HUES6 (cell line): ENCODE results near the gene TRAM2.

Experiments
- H3K27ac ChIP-seq: 2 replicates; pipeline ENCODE4 v1.7.0; 2013; ENCODE audit warnings: low read depth, mild to moderate bottlenecking, low read length, inconsistent platforms
- H3K27me3 ChIP-seq: 2 replicates; pipeline ENCODE4 v1.6.1; 2013; ENCODE audit warnings: low read length; ENCODE audit not compliant: control insufficient read depth, insufficient read depth
- H3K36me3 ChIP-seq: 2 replicates; pipeline ENCODE4 v1.6.1; 2013; ENCODE audit warnings: low read length; ENCODE audit not compliant: control insufficient read depth, insufficient read depth
- H3K4me1 ChIP-seq: 2 replicates; pipeline ENCODE4 v1.6.1; 2013; ENCODE audit warnings: low read length; ENCODE audit not compliant: control insufficient read depth, insufficient read depth
- H3K4me3 ChIP-seq: 2 replicates; pipeline ENCODE4 v1.5.1; 2013; ENCODE audit warnings: low read depth, low read length
- H3K9ac ChIP-seq: one replicate; pipeline ENCODE4 v1.6.1; 2013; ENCODE audit warnings: mild to moderate bottlenecking, low read length
- H3K9me3 ChIP-seq: 2 replicates; pipeline ENCODE4 v1.6.1; 2013; ENCODE audit warnings: low read depth, low read length; ENCODE audit not compliant: control insufficient read depth, insufficient read depth

Gene TRAM2

GRCh38 chr6:52564856-52565255 lies 12.0 kb downstream of the TRAM2 start:
- H3K4me1 ChIP-seq: peaks cover 24% of the 10 kb centered on the region; the same call in 1 of the 2 replicates
- H3K27me3 ChIP-seq: no peaks in the 10 kb centered on the region
- no peak overlapping the region for H3K9ac ChIP-seq
- H3K9me3 ChIP-seq: no peaks in the 10 kb centered on the region
- H3K36me3 ChIP-seq: no peaks in the 10 kb centered on the region
- H3K27ac ChIP-seq: no peak overlapping the region
- no peak overlapping the region for H3K4me3 ChIP-seq

- no peaks in the 10 kb centered on the region for H3K36me3 ChIP-seq
- no peaks in the 10 kb centered on the region for H3K9me3 ChIP-seq
- no peak overlapping the region for H3K27ac ChIP-seq
- no peaks in the 10 kb centered on the region for H3K27me3 ChIP-seq
- H3K4me1 ChIP-seq: peaks cover 21% of the 10 kb centered on the region
- no peak overlapping the region for H3K9ac ChIP-seq
- no peak overlapping the region for H3K4me3 ChIP-seq
These were observed 13.9 kb downstream of the TRAM2 start for GRCh38 chr6:52562911-52563310.

GRCh38 chr6:52560462-52560861 lies 16.4 kb downstream of the TRAM2 start:
- Histone ChIP-seq H3K27me3 (no peaks in the 10 kb centered on the region), H3K36me3 (no peaks in the 10 kb centered on the region), H3K9ac (no peak overlapping the region), H3K9me3 (no peaks in the 10 kb centered on the region), H3K4me3 (no peak overlapping the region), H3K4me1 (peaks cover 17% of the 10 kb centered on the region), H3K27ac (no peak overlapping the region)

GRCh38 chr6:52558266-52559000 lies 18.4 kb downstream of the TRAM2 start:
- Histone ChIP-seq H3K36me3 (no peaks in the 10 kb centered on the region), H3K27ac (no peak overlapping the region), H3K4me1 (peaks cover 13% of the 10 kb centered on the region), H3K9ac (no peak overlapping the region), H3K4me3 (no peak overlapping the region), H3K27me3 (no peaks in the 10 kb centered on the region), H3K9me3 (no peaks in the 10 kb centered on the region)

GRCh38 chr6:52557389-52558265 lies 19.2 kb downstream of the TRAM2 start:
- H3K27me3 ChIP-seq: no peaks in the 10 kb centered on the region
- peaks cover 17% of the 10 kb centered on the region for H3K4me1 ChIP-seq
- H3K27ac ChIP-seq: no peak overlapping the region
- H3K9ac ChIP-seq: no peak overlapping the region
- H3K36me3 ChIP-seq: no peaks in the 10 kb centered on the region
- H3K4me3 ChIP-seq: no peak overlapping the region
- no peaks in the 10 kb centered on the region for H3K9me3 ChIP-seq

- no peak overlapping the region for H3K4me3 ChIP-seq
- no peak overlapping the region for H3K9ac ChIP-seq
- no peaks in the 10 kb centered on the region for H3K27me3 ChIP-seq
- no peak overlapping the region for H3K27ac ChIP-seq
- no peaks in the 10 kb centered on the region for H3K9me3 ChIP-seq
- no peaks in the 10 kb centered on the region for H3K36me3 ChIP-seq
- H3K4me1 ChIP-seq: peaks cover 36% of the 10 kb centered on the region
These were observed 21.2 kb downstream of the TRAM2 start for GRCh38 chr6:52555518-52556233.

- Histone ChIP-seq H3K36me3 (no peaks in the 10 kb centered on the region), H3K27me3 (no peaks in the 10 kb centered on the region), H3K27ac (no peak overlapping the region), H3K9me3 (no peaks in the 10 kb centered on the region), H3K4me3 (no peak overlapping the region), H3K9ac (no peak overlapping the region), H3K4me1 (peaks cover 41% of the 10 kb centered on the region)
These were observed 22.1 kb downstream of the TRAM2 start for GRCh38 chr6:52554684-52555280.

- Histone ChIP-seq H3K27me3 (no peaks in the 10 kb centered on the region), H3K4me1 (peaks cover 41% of the 10 kb centered on the region), H3K9me3 (no peaks in the 10 kb centered on the region), H3K4me3 (no peak overlapping the region), H3K27ac (no peak overlapping the region), H3K9ac (no peak overlapping the region), H3K36me3 (no peaks in the 10 kb centered on the region)
These were observed 23.1 kb downstream of the TRAM2 start for GRCh38 chr6:52553719-52554118.

GRCh38 chr6:52553158-52553557 lies 23.7 kb downstream of the TRAM2 start:
- H3K9me3 ChIP-seq: no peaks in the 10 kb centered on the region
- no peaks in the 10 kb centered on the region for H3K36me3 ChIP-seq
- H3K4me1 ChIP-seq: peaks cover 37% of the 10 kb centered on the region
- H3K4me3 ChIP-seq: no peak overlapping the region
- H3K27ac ChIP-seq: no peak overlapping the region
- H3K27me3 ChIP-seq: no peaks in the 10 kb centered on the region
- no peak overlapping the region for H3K9ac ChIP-seq

GRCh38 chr6:52552278-52552643 lies 24.6 kb downstream of the TRAM2 start:
- no peaks in the 10 kb centered on the region for H3K27me3 ChIP-seq
- peak overlapping the region; percentile 12 for H3K9ac ChIP-seq
- H3K9me3 ChIP-seq: no peaks in the 10 kb centered on the region
- H3K4me1 ChIP-seq: peaks cover 28% of the 10 kb centered on the region
- no peak overlapping the region for H3K27ac ChIP-seq
- H3K4me3 ChIP-seq: peak overlapping the region; percentile 43
- no peaks in the 10 kb centered on the region for H3K36me3 ChIP-seq
